DOHH2 (cell line): ENCODE measurements around the gene COMT.

Source experiments
- CTCF ChIP-seq: fragments of 200-600 bp; sonication (generic); IDR thresholded peaks from one replicate; pipeline ENCODE4 v1.5.1; 2014; ENCODE audit warnings: antibody characterized with exemption, mild to moderate bottlenecking, low read depth, low read length; ENCODE audit not compliant: poor library complexity, severe bottlenecking
- EZH2phosphoT487 ChIP-seq: fragments of 200-600 bp; sonication (generic); IDR thresholded peaks from 2 replicates; pipeline ENCODE4 v1.6.1; 2017; ENCODE audit warnings: borderline replicate concordance, mild to moderate bottlenecking, antibody characterized with exemption, low read length, moderate library complexity, mixed read lengths

DNA sequence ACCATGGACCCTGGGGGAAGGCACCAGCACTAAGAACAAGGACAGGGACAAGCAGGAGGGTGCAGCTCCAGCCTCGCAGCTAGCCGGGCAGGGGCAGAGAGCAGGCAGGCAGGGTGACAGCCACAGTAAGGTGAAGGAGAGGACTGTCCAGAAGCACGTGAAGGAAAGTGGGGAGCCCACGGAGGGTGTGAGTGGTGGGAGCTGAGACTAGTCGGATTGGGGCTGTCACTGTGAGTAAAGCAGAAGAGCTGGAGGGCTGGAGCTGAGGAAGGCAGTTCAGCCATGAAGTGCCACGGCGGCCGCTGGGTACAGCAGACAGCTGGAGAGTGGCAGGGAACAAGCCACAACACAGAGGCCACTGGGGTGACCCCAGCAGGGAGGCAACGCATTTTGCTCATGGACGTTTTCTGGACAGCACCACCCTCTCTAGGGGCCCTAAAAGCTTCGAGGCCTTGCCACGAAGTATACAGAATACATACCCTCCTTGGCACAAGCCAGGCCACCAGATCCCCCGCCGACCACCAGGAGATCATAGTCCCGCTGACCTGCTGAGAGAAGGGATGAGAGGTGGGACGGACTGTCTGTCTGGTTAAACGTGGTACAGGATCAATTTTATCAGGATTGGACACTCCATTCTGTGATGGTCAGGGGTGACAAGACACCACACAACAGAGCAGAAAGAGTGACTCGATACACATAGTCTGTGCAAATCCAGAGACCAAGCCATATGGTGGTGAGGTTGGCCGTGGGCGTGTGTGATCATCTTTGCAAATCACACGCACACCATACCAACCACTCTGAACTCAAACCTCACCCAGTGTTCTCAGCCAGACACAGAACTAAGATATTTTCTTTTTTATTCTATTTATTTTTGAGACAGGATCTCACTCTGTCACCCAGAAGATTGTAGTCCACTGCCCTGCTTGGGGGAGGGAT, 10.8 kb upstream of the COMT start:
- no peak for TF ChIP-seq EZH2phosphoT487
- no peak for TF ChIP-seq CTCF
